ENCODE data around the gene PSAPL1. TPM values are rescaled to one million over a fixed set of nuclear protein-coding genes. Genes with fewer than 3 reads are reported as not detected.
A peak's percentile ranks its signal among the peaks of the same experiment; 100 is the strongest.

The PSAPL1 gene
- total RNA-seq, 1 donor from 2014 or later, result not detected

DNA sequence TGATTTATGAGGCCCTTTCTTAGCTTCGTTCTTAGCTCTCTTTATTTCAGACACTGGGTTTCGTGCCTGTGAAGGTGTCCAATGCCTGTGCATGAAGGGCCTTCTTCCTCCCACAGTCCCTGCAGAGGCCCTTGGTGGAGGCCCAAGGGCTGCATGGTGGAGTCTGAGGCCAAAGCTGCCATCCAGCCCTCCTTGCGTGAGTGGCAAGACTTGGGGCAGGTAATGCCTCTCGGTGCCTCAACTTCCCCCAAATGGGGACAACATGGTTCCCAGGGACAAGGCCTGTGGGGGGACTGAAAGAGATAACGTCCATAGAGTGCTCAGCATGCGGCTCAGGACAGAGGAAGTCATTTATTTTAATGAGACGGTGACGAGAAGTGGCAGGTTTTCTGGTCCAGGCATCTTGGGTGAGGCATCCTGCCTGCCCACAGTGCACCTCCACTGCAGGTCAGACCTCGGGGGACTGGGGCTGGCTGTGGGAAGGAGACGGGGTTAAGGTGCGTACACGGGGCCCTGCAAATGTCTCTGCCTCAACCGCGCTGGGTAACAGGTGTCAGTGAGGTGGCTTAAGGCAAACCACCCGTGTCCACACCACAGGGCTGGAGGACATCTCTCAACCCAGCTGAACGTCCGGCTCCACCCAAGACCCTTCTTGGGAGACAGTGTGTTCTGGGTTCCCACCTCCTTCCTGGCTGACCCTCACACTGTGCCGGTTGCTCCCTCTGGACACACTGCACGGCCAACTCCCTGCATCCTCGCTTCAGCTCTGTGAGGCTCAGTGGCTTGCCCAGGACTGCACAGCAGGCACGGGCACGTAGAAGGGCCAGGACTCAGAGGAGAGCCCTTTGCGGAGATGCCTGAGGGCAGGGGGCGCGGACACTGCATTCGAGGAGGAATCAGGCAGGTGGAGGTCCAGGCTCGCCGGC, 50.5 kb downstream of the PSAPL1 start:
- TF ChIP-seq, protein P1, sequence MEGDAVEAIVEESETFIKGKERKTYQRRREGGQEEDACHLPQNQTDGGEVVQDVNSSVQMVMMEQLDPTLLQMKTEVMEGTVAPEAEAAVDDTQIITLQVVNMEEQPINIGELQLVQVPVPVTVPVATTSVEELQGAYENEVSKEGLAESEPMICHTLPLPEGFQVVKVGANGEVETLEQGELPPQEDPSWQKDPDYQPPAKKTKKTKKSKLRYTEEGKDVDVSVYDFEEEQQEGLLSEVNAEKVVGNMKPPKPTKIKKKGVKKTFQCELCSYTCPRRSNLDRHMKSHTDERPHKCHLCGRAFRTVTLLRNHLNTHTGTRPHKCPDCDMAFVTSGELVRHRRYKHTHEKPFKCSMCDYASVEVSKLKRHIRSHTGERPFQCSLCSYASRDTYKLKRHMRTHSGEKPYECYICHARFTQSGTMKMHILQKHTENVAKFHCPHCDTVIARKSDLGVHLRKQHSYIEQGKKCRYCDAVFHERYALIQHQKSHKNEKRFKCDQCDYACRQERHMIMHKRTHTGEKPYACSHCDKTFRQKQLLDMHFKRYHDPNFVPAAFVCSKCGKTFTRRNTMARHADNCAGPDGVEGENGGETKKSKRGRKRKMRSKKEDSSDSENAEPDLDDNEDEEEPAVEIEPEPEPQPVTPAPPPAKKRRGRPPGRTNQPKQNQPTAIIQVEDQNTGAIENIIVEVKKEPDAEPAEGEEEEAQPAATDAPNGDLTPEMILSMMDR (IDR thresholded peaks at IDR 0.05; ENCODE audit: unreplicated experiment), result no peak
- peaks cover 8% of the 10 kb centered on the region for H3K27me3 Mint-ChIP-seq (ENCODE audit: unreplicated experiment)
- H3K27ac Mint-ChIP-seq (ENCODE audit: unreplicated experiment), result no peak overlapping the region
- H3K36me3 Mint-ChIP-seq (ENCODE audit: low read depth, unreplicated experiment), result peaks cover 3% of the 10 kb centered on the region
- peak; percentile 3 for DNase-seq (ENCODE audit: low spot score)
- H3K9me3 Mint-ChIP-seq (ENCODE audit: unreplicated experiment), result no peaks in the 10 kb centered on the region
- H3K4me3 Mint-ChIP-seq (ENCODE audit: unreplicated experiment), result no peak overlapping the region
- H3K4me1 Mint-ChIP-seq (ENCODE audit: unreplicated experiment), result peaks cover 6% of the 10 kb centered on the region

DNA sequence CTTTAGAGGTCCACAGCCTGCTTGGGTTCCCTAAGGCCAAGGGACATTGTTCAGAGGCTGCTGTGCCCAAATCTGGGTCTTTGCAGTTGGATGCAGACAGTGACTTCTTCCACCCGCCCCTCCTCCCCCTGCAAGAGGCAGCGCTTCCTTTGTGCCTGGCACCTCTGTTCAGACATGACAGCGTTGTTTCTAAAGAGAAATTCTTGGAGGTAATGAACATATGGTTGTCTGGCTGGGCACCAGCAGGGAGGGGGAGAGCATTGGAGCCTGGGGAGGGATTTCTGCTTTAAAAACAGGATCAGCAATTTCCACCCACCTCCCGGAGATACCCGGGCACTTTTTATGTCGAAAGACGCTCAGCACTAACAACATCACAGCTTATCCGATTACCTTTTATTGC, 51.5 kb downstream of the PSAPL1 start:
- Mint-ChIP-seq H3K9me3 (ENCODE audit: unreplicated experiment) (no peaks in the 10 kb centered on the region), H3K4me3 (ENCODE audit: unreplicated experiment) (no peak overlapping the region), H3K36me3 (ENCODE audit: low read depth, unreplicated experiment) (peaks cover 3% of the 10 kb centered on the region), H3K27me3 (ENCODE audit: unreplicated experiment) (peaks cover 2% of the 10 kb centered on the region), H3K4me1 (ENCODE audit: unreplicated experiment) (peaks cover 6% of the 10 kb centered on the region), H3K27ac (ENCODE audit: unreplicated experiment) (no peak overlapping the region)
- TF ChIP-seq, protein P1 (IDR thresholded peaks at IDR 0.05; ENCODE audit: unreplicated experiment), result no peak
- peak; percentile 1 for DNase-seq (ENCODE audit: low spot score)

DNA sequence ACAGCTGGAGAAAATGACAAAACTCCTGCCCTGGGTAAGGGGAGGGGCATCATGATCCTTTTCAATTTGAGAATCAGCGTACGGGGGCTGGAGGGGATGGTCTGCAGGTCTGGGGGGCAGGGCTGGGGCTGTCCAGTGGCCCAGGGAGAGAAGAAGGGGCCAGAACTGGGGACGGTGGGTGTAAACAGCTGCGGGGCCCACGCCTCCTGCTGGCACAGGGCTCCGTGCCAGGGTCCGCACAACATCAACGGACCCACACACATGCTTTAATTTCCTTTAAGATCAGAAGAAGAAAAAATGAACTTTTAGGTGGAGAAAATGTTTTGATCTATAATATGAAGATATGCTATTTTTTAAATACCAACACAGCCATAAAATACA, 52.1 kb downstream of the PSAPL1 start:
- Mint-ChIP-seq H3K9me3 (ENCODE audit: unreplicated experiment) (no peaks in the 10 kb centered on the region), H3K27ac (ENCODE audit: unreplicated experiment) (no peak overlapping the region), H3K27me3 (ENCODE audit: unreplicated experiment) (peaks cover 2% of the 10 kb centered on the region), H3K4me3 (ENCODE audit: unreplicated experiment) (no peak overlapping the region), H3K36me3 (ENCODE audit: low read depth, unreplicated experiment) (peaks cover 3% of the 10 kb centered on the region), H3K4me1 (ENCODE audit: unreplicated experiment) (peaks cover 3% of the 10 kb centered on the region)
- DNase-seq (ENCODE audit: low spot score), result no peak
- TF ChIP-seq, protein P1 (IDR thresholded peaks at IDR 0.05; ENCODE audit: unreplicated experiment), result no peak

DNA sequence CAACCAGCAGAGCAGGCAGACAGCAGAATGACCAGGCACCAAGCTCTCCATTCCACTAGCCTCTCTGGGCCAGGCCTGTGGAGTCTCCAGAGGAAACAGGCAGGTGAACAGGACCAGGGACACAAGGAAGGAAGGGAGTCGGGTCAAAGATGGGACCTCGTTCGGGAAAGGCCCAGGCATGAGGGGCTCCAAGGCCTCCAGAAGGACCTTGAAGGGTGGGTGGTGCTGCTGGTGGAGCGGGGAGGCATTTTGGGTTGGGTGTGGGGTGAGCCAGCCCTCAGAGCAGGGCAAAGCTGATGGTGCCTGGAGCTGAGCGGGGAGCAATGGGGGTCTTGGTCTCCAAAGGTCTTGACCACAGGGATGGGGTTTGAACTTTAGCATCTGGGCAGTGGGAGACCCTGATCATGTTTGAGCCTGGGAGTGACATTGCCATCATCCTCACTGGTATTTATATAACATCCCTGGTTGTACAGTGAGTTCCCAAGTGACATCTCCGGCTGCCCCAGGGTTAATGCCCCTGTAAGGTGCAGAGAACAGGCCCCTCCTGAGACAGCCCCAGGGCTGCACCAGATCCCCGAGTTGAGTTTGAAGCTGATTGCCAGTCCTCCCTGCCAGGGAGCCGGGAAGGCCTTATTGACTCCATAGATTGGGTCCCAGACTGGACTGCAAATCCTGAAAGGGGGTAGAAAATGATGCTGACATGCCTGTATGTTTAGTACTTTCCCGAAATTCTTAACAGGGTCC, 52.7 kb downstream of the PSAPL1 start:
- Mint-ChIP-seq H3K4me1 (ENCODE audit: unreplicated experiment) (peaks cover 3% of the 10 kb centered on the region), H3K9me3 (ENCODE audit: unreplicated experiment) (no peaks in the 10 kb centered on the region), H3K4me3 (ENCODE audit: unreplicated experiment) (no peak overlapping the region), H3K27me3 (ENCODE audit: unreplicated experiment) (no peaks in the 10 kb centered on the region), H3K27ac (ENCODE audit: unreplicated experiment) (no peak overlapping the region), H3K36me3 (ENCODE audit: low read depth, unreplicated experiment) (peaks cover 3% of the 10 kb centered on the region)
- TF ChIP-seq, protein P1 (IDR thresholded peaks at IDR 0.05; ENCODE audit: unreplicated experiment), result no peak
- DNase-seq (ENCODE audit: low spot score), result no peak

Data from endothelial cell (in vitro differentiated cells).